Activated gamma-delta T cell treated with anti-CD3 and anti-CD28 coated beads, Interleukin-2, amount 50 U/mL, for 16 hours (primary cell): ENCODE measurements around the gene SKA1.
"Not testable (repeated sequence)": the region's sequence is repeated elsewhere in the genome, so short reads cannot be mapped to it uniquely, and the experiment has no call there.

ENCODE experiments used
- DNase-seq: peaks from one replicate; pipeline ENCODE4 v3.0.0-alpha.2; 2020; ENCODE audit warnings: low read depth

SKA1 gene

DNA sequence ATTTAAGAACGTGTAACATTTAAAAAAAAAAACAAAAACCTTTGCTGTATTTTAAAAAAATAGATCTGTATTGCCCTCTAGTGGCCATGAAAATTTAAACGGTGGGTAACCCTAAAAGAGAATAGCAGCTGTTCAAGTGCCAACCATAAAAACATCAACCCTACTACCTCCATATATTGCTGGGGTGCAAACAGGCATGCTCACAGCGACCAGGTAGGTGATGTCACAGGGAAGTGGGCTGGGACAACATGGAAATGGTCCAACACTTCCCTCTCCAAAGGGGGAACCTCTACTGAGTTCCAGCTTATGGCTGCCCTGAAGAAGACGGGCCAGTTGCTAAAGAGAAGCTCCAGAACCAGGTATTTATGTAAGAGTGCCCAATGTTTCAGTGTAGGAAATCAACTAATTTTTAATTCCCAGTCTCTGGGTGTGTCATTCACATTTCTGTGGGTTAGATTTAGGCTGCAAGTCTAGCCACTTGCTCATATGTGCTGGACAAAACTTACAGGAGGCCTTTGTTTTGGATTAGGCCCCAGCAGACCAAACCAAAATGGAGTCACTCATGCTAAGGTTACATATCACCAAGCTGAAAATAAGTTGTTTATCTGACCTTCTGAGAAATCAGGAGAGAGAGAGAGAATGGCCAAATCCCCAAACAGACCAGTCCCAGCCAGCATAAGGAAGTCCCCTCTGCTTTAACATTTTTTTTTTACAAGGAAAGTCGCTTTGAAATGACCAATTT lies 54.5 kb downstream of the SKA1 start:
- DNase-seq = no peak

DNA sequence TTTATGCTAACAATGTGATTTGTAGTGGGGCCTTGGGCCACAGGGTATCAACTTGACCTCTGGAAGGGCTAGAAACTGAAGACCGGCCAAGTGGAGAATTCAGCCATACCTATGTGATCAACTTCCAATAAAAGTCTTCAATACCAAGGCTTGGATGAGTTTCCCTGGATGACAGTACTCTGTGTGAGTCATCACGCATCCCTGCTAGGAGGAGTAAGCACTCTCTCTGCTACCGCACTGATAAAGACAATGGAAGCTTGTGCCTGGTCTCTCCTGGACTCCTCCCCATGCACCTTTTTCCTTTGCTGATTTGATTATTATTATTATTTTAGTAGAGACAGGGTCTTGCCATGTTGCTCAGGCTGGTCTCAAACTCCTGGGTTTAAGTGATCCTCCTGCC lies 58.1 kb downstream of the SKA1 start:
- DNase-seq = no peak

DNA sequence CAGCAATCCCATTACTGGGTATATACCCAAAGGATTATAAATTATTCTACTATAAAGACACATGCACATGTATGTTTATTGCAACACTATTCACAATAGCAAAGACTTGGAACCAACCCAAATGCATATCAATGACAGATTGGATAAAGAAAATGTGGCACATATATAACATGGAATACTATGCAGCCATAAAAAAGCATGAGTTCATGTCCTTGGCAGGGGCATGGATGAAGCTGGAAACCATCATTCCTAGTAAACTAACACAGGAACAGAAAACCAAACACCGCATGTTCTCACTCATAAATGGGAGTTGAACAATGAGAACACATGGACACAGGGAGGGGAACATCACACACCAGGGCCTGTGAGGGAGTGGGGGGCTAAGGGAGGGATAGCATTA lies 61.9 kb downstream of the SKA1 start:
- DNase-seq = not testable (repeated sequence)

DNA sequence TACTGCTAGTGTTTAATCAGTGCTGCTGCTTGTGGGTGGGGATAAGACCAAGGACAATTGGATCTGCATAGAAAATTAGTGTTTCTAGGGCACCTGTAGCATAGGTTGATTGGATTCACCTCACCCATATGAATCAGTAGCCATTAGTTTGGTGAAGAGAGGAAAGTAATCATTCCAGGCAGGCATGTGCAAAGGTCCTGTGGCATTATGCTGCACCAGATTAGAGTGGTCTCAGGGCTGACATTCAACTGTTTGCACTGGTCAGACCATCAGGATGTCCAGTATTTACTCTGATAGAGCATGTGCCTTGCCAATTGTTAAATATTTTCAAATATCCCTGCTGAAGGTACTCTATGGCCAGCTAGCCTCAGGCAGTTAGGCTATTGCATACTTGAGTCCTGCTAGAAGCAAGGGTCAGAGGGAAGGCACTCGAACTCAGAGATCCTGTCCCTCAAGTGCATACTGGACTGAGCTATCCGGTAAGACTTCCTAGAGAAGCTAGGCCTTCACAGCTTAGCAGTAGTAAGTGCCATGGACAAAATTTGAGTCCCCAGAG lies 64.7 kb downstream of the SKA1 start:
- DNase-seq = no peak

DNA sequence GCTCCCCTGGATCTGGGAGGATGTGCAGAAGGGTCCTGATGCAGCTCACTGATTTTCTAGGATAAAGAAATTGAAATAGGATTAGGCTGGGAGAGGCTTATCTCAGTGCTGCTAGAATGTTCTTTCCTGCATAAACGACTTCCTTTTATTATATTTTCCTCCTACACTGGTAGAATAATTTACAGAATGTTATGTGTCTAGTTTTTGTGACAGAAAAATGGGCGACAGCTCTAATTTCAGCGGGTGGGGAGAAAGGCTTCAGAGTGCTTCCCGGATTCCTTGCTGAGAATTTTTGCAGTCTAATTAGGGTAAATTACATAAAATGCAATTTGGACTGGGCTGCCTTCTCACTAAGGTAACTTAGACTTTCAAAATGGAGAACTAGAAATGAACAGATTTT lies 66.2 kb downstream of the SKA1 start:
- no peak for DNase-seq

DNA sequence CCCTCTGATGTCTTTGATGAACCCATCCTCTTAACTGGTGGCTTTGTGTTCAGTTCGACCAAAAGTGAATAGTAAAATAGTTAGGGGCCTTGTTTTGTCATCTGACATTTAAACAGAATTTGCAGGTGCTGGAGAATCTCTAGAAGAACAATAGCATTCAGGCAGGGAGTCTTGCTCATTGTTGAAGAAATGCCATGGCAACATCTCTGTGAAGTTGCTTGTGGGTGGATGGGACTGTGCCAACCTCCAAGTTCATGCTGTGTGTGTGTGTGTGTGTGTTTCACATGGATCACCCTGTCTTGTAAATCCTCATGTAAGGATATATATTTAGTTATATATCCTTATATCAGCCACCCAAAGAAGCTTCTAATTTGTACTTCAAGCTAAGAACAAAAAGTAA lies 66.7 kb downstream of the SKA1 start:
- no peak for DNase-seq
